SK-N-MC (cell line): ENCODE measurements around the gene CNOT6L.

Experiments
- EZH2 ChIP-seq: fragments of 200-600 bp; sonication (generic); IDR thresholded peaks from one replicate; pipeline ENCODE4 v1.6.1; 2017; ENCODE audit warnings: antibody characterized with exemption
- FOXP2 ChIP-seq: optimal IDR thresholded peaks from 2 replicates; pipeline ENCODE3; 2011; ENCODE audit warnings: mild to moderate bottlenecking, moderate library complexity; ENCODE audit not compliant: insufficient read depth; ENCODE audit errors: extremely low read length, control extremely low read depth
- POLR2AphosphoS5 ChIP-seq: IDR thresholded peaks from 2 replicates; pipeline ENCODE4 v1.6.1; 2012; ENCODE audit warnings: mild to moderate bottlenecking, low read depth, low read length, borderline replicate concordance

DNA sequence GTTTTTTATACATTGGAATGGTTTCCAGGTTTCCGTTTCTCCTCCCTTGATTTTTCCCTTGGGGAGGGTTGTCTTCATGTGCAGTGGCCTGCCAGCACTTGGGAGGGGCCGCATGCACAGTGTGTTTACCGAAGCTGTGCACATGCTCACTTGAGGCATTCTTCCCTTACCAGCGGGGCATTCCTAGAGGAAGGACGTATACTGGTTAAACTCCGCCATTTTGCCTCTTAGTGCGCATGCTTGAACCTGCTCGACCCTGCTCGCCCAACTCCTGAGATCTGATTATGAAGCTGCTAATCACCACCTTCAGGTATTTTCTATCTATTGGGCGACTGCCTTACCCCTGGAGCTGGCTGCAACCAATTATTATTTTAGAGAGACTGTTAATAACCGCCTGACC lies 137.4 kb downstream of the CNOT6L start:
- TF ChIP-seq POLR2AphosphoS5 (no peak), EZH2 (no peak), FOXP2 (no peak)
